ENCODE data around the gene ITPK1.

- TF ChIP-seq CTCF (IDR thresholded peaks at IDR 0.05), result no peak
- TF ChIP-seq POLR2A (IDR thresholded peaks at IDR 0.05), result no peak
Observed at GRCh38 chr14:92928258-92928629, 187.5 kb downstream of the ITPK1 start.

Measured in thyroid gland (tissue), 4 donors.